Raji (cell line): Measurements from ENCODE around the gene PLXDC2.

Source experiments
- POLR2A ChIP-seq: IDR thresholded peaks from 2 replicates; pipeline ENCODE4 v1.6.1; 2011; ENCODE audit warnings: low read depth, low read length, control low read depth; ENCODE audit not compliant: insufficient read depth

The PLXDC2 gene

GRCh38 chr10:19835952-19836351, 19.7 kb downstream of the PLXDC2 start:
- no peak for TF ChIP-seq POLR2A

- TF ChIP-seq POLR2A, result no peak
Observed at GRCh38 chr10:19839090-19839489, 22.9 kb downstream of the PLXDC2 start.

GRCh38 chr10:19839552-19839951, 23.3 kb downstream of the PLXDC2 start:
- TF ChIP-seq POLR2A, result no peak

DNA sequence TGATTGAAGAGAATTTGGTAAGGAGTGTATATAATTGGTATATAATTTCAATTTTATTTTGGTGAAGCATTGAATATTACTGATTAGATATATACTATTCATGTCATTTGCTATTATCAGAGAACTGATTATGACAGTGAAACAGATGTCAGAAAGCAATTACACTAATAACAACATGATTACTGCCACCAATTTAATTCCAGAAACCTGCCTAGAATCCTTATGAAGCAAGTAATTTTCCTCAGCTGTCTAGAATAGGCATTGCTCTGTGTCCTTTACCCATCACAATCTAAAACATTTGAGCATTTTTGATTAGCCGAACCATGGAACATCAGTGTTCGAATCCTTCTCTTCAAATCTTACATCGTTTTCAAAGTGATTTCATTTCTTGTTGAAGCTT, 24.5 kb downstream of the PLXDC2 start:
- no peak for TF ChIP-seq POLR2A

- no peak for TF ChIP-seq POLR2A
Observed at GRCh38 chr10:19843487-19843886, 27.3 kb downstream of the PLXDC2 start.

DNA sequence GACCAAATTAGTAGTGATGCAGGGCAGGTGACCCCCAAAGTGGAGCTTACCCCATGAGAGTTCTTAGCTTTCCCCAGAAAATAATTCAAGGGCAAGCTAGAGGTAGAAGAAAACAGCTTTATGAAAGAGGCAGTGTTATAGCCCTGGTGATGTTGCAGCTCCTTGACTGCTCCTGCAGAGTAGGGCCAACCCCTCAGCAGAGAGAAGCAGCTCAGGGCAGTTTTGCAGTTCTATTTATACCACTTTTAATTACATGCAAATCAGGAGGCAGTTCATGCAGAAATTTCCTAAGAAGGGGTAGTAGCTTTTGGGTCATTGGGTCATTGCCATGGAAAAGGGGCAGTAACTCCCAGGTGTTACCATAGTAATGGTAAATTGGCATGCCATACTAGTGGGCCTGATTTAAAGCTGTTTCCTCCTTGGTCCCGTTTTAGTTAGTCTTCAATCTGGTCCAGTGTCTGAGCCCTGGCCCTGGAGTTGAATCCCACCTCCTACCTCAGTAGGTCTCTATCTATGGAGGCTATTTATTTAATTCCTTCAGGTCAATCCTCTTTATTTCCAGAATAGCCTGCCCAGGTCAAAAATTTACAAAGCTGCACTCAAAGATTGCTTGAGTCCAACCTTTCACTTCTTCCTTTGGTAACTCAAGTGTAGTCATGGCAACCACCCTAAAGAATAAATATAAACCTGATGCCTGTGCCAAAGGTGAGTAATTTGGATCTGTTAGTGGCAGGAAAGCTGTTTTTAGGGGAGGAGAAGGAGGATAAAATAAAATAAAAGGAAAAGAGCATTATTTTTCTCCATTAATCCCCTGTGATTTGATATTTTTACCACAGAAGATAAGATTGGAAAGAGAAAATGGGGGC, 29.5 kb downstream of the PLXDC2 start:
- TF ChIP-seq POLR2A, result no peak

DNA sequence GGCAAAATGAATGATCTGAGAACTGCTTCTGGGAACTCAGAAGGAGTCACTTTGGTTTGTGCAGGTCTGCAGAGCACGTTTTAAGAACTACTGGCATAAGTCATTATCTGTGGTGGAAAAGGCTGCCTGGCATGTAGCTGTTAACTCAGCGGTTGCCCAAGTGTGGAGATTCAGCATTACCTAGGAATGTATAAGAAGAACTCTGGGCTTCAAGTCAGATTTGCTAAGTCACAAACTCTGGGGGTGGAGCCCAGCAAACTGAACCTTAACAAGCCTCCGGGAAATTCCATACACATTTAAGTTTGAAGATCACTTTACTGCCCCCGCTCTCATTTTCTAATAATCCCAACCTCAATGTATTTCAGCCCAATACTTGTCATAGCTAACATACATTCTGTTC, 31.1 kb downstream of the PLXDC2 start:
- TF ChIP-seq POLR2A, result no peak

DNA sequence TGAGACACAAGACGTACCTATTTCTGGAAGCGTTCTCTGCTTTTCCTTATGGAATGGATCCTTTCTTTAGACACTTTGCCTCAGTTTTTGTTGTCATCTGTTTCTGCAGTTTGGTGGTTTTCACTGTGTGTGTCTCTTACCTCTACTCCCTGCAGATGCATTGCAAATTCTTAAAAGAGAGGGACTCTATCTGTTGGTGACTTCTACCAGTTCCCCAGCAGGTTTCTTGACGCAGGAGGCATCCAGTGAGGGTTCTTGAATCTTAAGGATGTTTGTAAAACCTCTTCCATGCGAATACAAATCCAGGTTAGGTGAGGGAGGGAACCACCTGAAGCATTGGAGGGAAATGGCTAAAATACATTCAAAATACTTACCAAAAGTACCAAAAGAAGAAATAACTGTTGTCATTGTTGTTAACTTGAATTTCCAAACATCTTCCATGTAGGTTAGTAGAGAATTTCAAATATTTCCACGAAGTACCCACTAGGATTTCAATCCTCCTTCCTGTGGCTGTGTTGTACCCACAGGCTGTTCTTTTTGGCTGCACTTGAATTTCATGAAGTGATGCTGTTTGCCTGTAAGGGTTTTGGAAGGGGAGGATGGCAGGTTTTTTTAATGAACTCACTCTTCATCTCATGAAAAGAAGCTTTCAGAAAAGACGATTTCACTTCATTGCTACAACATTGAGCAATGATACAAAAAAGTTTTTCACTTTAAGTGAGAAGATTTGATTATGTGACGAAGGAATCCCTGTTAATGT, 32.2 kb downstream of the PLXDC2 start:
- no peak for TF ChIP-seq POLR2A

DNA sequence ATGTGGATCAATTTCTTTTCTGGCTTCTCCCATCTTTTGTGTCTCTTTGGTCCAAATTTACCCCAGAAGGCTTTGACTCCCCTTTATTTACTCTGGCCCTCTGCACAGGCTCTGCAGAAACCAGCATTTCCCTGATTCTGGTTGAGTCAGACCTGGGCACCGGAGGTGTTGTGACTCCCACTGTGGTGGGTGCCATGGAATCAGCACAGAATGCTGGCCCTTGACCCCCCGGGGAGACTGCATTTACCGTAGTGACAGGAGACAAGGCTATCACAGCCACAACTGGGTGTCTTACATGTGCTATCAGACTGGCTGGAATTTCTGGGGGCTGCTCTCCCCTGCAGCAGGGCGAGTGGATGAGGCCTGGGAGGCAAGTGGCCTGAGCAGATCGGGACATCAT, 37.6 kb downstream of the PLXDC2 start:
- TF ChIP-seq POLR2A, result no peak

GRCh38 chr10:19857876-19858275, 41.6 kb downstream of the PLXDC2 start:
- no peak for TF ChIP-seq POLR2A

- no peak for TF ChIP-seq POLR2A
Observed at GRCh38 chr10:19860107-19860506, 43.9 kb downstream of the PLXDC2 start.

DNA sequence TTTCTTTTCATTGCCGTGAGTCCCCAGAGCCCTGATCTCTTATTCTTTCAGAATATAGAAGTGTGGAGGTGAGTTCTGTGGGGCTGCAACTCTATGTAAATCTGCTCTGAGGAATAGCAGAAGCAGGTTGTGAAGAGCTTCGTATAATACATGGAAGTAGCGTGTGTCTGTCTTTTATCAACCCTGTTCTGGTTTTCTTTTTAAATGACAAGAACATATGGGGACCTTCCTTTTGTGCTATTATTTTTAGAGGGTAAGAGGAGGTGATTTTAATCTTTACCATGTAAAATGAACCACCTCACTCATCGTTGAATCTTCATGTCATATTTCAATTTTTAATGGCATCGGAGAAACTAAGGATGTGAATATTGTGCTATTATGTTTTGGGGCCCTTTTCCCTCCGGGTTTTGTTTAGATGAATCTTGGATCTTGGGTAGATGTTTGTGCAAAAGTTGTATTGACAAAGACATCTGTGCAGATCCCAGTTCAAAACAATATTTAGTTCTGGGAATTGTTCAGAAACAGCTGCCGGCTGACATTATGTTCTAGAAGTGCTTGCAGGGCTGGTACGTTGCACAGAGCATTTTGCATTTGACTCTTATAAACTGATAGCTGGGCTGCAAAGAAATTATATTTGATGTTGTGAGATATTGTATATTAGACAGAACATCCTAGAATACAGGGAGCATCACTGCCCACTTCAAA, 46.7 kb downstream of the PLXDC2 start:
- no peak for TF ChIP-seq POLR2A

GRCh38 chr10:19865676-19866075, 49.4 kb downstream of the PLXDC2 start:
- TF ChIP-seq POLR2A, result no peak

DNA sequence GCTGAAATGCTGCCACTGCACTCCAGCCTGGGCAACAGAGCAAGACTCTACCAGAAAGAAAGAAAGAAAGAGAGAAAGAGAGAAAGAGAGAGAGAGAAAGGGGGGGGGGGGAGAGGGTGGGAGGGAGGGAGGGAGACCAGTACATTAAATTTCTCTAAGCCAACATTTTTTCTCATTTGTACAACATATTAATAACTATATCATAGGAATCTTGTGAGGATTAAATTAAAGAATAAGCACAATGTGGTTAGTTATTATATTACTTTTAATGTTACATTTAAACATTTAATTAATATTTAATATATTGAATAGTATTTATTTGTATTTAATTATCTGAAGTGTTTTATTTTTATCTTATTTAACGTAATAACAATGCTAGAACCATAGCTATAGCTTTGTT, 53.1 kb downstream of the PLXDC2 start:
- no peak for TF ChIP-seq POLR2A

DNA sequence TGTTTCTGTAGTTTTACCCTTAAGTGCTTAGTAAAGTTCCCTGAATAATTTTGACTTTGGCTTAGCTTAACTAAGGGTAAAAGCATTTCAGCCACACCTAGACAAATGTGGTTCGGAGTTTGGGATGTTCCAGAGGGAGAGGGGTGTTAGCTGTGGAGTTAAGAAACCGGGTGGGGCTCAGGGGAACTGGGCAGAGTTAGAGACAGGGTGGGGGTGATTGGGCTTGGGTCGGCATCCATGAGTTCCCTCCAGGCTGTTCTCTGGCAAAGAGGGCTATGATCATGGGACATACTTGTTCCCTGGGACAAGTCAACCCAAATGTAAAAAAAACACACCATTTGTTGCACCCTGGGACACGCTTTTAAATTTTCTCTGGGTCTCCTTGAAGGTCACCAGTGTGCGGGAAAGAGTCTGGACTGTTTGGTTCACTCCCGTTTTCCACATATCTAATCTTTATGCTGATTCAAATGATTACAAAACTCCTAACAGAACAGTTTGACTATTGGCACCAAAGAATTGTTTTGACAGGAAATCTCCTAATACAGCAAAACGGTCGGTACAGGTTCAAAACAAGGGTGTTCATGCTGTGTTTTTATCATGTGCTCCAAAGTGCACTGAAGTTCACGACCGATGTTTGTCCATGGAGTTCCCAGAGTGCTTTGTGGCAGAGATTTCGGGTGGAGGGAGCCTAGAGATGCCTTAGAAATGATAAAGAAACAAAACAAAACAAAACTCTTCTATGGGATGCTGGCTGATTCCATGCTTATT, 56.5 kb downstream of the PLXDC2 start:
- no peak for TF ChIP-seq POLR2A
